ENCODE measurements around the gene LGI1. TPM values are rescaled to one million over a fixed set of nuclear protein-coding genes. Genes with fewer than 3 reads are reported as not detected.

The LGI1 gene
- total RNA-seq, 1 donor from 2014 or later, result not detected

DNA sequence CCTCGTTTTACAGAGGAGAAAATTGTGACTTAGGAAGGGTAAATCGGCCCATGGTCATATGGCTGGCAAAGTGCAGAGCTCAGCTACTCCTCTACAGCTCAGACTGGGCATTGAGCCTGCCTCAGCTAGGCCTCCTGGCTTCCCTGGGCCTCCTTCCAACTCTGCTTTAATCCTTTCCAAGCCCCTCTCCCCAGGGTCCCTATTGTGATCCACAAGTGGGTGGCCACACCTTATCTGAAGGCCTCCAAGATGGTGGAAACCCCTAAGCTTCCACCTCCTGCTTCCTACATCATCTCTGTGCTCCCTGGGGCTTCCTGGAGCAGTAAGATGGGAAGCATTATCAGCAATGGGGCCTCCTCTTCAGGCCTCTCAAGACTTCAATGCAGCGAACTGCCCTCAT is 3.0 kb upstream of the LGI1 start:
- TF ChIP-seq CTCF (IDR thresholded peaks at IDR 0.05), result no peak
- peaks cover 1% of the 10 kb centered on the region for H3K36me3 Mint-ChIP-seq (ENCODE audit: unreplicated experiment)
- H3K4me3 Mint-ChIP-seq (ENCODE audit: unreplicated experiment), result no peak overlapping the region
- peaks cover 67% of the 10 kb centered on the region for H3K4me1 Mint-ChIP-seq (ENCODE audit: unreplicated experiment)
- H3K9me3 Mint-ChIP-seq (ENCODE audit: unreplicated experiment), result no peaks in the 10 kb centered on the region
- DNase-seq (ENCODE audit: extremely low spot score, unreplicated experiment), result no peak
- peaks cover 10% of the 10 kb centered on the region for H3K27me3 Mint-ChIP-seq (ENCODE audit: unreplicated experiment)
- no peak overlapping the region for H3K27ac Mint-ChIP-seq (ENCODE audit: unreplicated experiment)

- peaks cover 73% of the 10 kb centered on the region for H3K4me1 Mint-ChIP-seq (ENCODE audit: unreplicated experiment)
- H3K4me3 Mint-ChIP-seq (ENCODE audit: unreplicated experiment), result no peak overlapping the region
- no peak for DNase-seq (ENCODE audit: extremely low spot score, unreplicated experiment)
Measured at GRCh38 chr10:93755443-93756116, 2.2 kb upstream of the LGI1 start.

DNA sequence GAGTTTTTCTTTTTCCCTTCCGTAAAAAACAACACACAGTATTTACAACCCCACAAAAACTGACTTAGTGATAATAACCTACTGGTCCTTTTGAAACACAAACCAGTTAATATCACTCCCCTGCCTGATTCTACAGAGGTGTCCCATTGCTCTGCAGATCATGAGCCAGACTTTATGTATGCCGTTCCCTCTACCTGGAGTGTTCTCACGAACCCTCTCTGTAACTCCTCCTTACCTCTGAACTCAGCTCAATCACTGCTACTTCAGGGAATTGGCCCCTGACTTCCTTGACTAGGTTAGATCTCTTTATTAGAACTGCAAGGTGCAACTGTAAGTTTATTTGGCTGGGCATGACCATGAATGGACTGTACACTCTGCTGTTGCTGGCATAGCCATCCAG is 1.6 kb upstream of the LGI1 start:
- H3K4me1 Mint-ChIP-seq (ENCODE audit: unreplicated experiment), result peaks cover 79% of the 10 kb centered on the region
- DNase-seq (ENCODE audit: extremely low spot score, unreplicated experiment), result no peak
- TF ChIP-seq CTCF (IDR thresholded peaks at IDR 0.05), result no peak
- H3K36me3 Mint-ChIP-seq (ENCODE audit: unreplicated experiment), result peaks cover 1% of the 10 kb centered on the region
- no peaks in the 10 kb centered on the region for H3K9me3 Mint-ChIP-seq (ENCODE audit: unreplicated experiment)
- H3K27ac Mint-ChIP-seq (ENCODE audit: unreplicated experiment), result no peak overlapping the region
- no peak overlapping the region for H3K4me3 Mint-ChIP-seq (ENCODE audit: unreplicated experiment)
- peaks cover 10% of the 10 kb centered on the region for H3K27me3 Mint-ChIP-seq (ENCODE audit: unreplicated experiment)

More at GRCh38 chr10:93755443-93756116, 2.2 kb upstream of the LGI1 start:
- peaks cover 10% of the 10 kb centered on the region for H3K27me3 Mint-ChIP-seq (ENCODE audit: unreplicated experiment)
- peak overlapping the region; percentile 0 for H3K27ac Mint-ChIP-seq (ENCODE audit: unreplicated experiment)
- TF ChIP-seq CTCF (IDR thresholded peaks at IDR 0.05), result no peak
- no peaks in the 10 kb centered on the region for H3K9me3 Mint-ChIP-seq (ENCODE audit: unreplicated experiment)
- H3K36me3 Mint-ChIP-seq (ENCODE audit: unreplicated experiment), result peaks cover 1% of the 10 kb centered on the region

GRCh38 chr10:93757136-93757535 is 600 bp upstream of the LGI1 start:
- peak; percentile 18 for TF ChIP-seq CTCF (IDR thresholded peaks at IDR 0.05)
- Mint-ChIP-seq H3K4me3 (ENCODE audit: unreplicated experiment) (no peak overlapping the region), H3K36me3 (ENCODE audit: unreplicated experiment) (peaks cover 1% of the 10 kb centered on the region), H3K27me3 (ENCODE audit: unreplicated experiment) (peaks cover 15% of the 10 kb centered on the region), H3K9me3 (ENCODE audit: unreplicated experiment) (no peaks in the 10 kb centered on the region), H3K27ac (ENCODE audit: unreplicated experiment) (no peak overlapping the region), H3K4me1 (ENCODE audit: unreplicated experiment) (peaks cover 79% of the 10 kb centered on the region)
- no peak for DNase-seq (ENCODE audit: extremely low spot score, unreplicated experiment)

GRCh38 chr10:93758508-93758885 is 761 bp downstream of the LGI1 start:
- peaks cover 25% of the 10 kb centered on the region for H3K27me3 Mint-ChIP-seq (ENCODE audit: unreplicated experiment)
- peaks cover 68% of the 10 kb centered on the region for H3K4me1 Mint-ChIP-seq (ENCODE audit: unreplicated experiment)
- TF ChIP-seq CTCF (IDR thresholded peaks at IDR 0.05), result no peak
- DNase-seq (ENCODE audit: extremely low spot score, unreplicated experiment), result no peak
- no peaks in the 10 kb centered on the region for H3K9me3 Mint-ChIP-seq (ENCODE audit: unreplicated experiment)
- peaks cover 1% of the 10 kb centered on the region for H3K36me3 Mint-ChIP-seq (ENCODE audit: unreplicated experiment)
- H3K27ac Mint-ChIP-seq (ENCODE audit: unreplicated experiment), result peak overlapping the region; percentile 20
- no peak overlapping the region for H3K4me3 Mint-ChIP-seq (ENCODE audit: unreplicated experiment)

Measured in osteocyte (in vitro differentiated cells).